ENCODE data around the gene CAPNS2. TPM values are rescaled to one million over a fixed set of nuclear protein-coding genes. Genes with fewer than 3 reads are reported as not detected.

The CAPNS2 gene
- total RNA-seq, 4 donors from 2014 or later = 0.90 to 2.1 TPM; not detected in 2

DNA sequence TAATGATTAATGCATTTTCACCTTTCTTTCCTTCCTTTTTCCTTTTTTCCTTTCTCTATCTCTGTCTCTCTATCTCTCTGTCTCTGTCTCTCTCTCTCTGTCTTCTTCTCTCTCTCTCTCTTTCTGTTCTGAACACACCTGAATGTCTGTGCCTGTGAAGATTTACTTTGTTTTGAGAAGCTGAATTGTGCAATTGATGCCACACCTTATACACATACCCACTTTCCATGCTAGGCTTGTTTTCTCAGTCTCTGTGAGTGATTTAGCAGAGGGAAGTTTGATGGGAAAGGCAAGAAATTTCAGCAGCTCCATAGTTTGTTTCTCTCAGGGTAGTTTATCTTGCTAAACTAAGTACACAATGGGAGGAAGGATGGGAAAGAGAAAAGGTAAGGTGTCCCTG, 9.3 kb upstream of the CAPNS2 start:
- Histone ChIP-seq H3K4me1 (no peaks in the 10 kb centered on the region), H3K4me3 (no peak overlapping the region), H3K27ac (no peak overlapping the region), H3K27me3 (no peaks in the 10 kb centered on the region), H3K9me3 (no peaks in the 10 kb centered on the region), H3K36me3 (no peaks in the 10 kb centered on the region)
- no peak for TF ChIP-seq POLR2A (IDR thresholded peaks at IDR 0.05)
- TF ChIP-seq, protein P1, sequence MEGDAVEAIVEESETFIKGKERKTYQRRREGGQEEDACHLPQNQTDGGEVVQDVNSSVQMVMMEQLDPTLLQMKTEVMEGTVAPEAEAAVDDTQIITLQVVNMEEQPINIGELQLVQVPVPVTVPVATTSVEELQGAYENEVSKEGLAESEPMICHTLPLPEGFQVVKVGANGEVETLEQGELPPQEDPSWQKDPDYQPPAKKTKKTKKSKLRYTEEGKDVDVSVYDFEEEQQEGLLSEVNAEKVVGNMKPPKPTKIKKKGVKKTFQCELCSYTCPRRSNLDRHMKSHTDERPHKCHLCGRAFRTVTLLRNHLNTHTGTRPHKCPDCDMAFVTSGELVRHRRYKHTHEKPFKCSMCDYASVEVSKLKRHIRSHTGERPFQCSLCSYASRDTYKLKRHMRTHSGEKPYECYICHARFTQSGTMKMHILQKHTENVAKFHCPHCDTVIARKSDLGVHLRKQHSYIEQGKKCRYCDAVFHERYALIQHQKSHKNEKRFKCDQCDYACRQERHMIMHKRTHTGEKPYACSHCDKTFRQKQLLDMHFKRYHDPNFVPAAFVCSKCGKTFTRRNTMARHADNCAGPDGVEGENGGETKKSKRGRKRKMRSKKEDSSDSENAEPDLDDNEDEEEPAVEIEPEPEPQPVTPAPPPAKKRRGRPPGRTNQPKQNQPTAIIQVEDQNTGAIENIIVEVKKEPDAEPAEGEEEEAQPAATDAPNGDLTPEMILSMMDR (IDR thresholded peaks at IDR 0.05) = no peak
- DNase-seq = no peak
- intact Hi-C loops (cut with DNase I; ENCODE audit: low total_unique reads) = no loop called here

DNA sequence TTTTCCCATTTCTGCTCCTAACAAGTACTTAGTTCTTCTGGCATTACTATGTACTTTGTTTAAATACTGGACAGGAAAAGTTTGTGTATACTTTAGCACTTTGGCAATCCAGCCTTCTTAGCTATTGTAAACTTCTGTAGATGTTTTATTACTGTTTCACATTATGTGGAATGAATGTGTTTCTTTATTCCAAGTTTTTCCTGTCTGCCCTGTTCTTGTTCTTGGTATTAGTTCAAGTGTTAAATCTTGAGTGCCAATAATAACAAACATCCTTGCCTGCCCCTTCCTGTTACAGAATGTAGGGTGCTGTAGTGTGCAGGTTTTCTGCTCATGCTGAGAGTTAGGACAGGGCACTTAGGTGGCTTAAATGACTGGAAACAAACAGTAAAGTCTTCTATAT, 7.3 kb upstream of the CAPNS2 start:
- H3K27ac ChIP-seq = no peak overlapping the region
- intact Hi-C loops (cut with DNase I; ENCODE audit: low total_unique reads) = no loop called here
- no peak for DNase-seq
- no peaks in the 10 kb centered on the region for H3K36me3 ChIP-seq
- TF ChIP-seq POLR2A (IDR thresholded peaks at IDR 0.05) = no peak
- TF ChIP-seq, protein P1 (IDR thresholded peaks at IDR 0.05) = no peak
- H3K9me3 ChIP-seq = no peaks in the 10 kb centered on the region
- no peaks in the 10 kb centered on the region for H3K4me1 ChIP-seq
- H3K27me3 ChIP-seq = no peaks in the 10 kb centered on the region
- no peak overlapping the region for H3K4me3 ChIP-seq

DNA sequence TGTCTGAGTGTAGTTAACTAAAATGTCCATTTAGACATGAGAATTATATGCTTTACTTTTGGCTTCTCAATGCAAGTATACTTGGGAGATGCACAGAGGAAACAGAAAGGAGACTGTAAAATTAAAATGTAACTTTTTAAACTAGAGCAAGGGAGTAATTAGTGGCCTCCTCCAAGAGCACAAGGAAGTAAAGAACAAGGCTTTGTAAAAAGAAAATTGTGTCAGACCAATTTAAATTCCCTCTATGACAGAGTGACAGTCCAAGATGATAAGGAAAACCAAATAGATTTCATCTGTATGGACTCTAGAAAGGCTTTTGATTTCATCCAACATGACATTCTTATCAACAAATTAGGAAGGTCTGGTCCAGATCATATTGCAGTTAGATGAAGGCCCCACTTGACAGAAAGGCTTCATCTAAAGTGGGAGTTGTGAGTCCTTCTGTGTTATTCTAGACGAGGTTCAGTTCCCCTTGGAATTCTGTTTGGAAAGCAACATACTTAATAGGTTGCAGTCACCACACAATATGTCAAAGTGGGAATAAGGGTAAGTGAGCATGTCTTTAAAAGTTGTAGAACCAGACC, 6.5 kb upstream of the CAPNS2 start:
- intact Hi-C loops (cut with DNase I; ENCODE audit: low total_unique reads) = no loop called here
- no peak for TF ChIP-seq POLR2A (IDR thresholded peaks at IDR 0.05)
- TF ChIP-seq, protein P1 (IDR thresholded peaks at IDR 0.05) = no peak
- no peaks in the 10 kb centered on the region for H3K27me3 ChIP-seq
- no peak overlapping the region for H3K4me3 ChIP-seq
- no peak overlapping the region for H3K27ac ChIP-seq
- no peaks in the 10 kb centered on the region for H3K4me1 ChIP-seq
- H3K36me3 ChIP-seq = no peaks in the 10 kb centered on the region
- no peaks in the 10 kb centered on the region for H3K9me3 ChIP-seq
- DNase-seq = no peak

- intact Hi-C loops (cut with DNase I; ENCODE audit: low total_unique reads) = no loop called here
- Histone ChIP-seq H3K4me1 (no peaks in the 10 kb centered on the region), H3K27me3 (no peaks in the 10 kb centered on the region), H3K4me3 (no peak overlapping the region), H3K36me3 (no peaks in the 10 kb centered on the region), H3K27ac (no peak overlapping the region), H3K9me3 (no peaks in the 10 kb centered on the region)
- TF ChIP-seq POLR2A (IDR thresholded peaks at IDR 0.05) = no peak
- TF ChIP-seq, protein P1 (IDR thresholded peaks at IDR 0.05) = no peak
- no peak for DNase-seq
Measured at GRCh38 chr16:55561319-55561848, 5.1 kb upstream of the CAPNS2 start.

DNA sequence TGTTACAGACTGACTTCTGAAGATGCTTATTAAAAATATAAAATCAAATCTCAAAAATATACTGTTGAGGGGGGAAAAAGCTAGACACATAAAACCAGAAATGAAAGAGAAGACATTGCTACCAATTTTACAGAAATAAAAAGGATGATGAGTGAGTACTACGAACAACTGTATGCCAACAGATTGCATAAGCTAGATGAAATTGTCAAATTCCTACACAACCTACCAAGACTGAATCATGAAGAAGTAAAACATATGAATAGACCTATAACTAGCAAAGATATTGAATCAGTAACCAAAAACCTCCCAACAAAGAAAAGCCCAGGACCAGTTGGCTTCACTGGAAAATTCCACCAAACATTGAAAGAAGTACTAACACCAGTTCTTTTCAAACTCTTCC, 3.5 kb upstream of the CAPNS2 start:
- no peaks in the 10 kb centered on the region for H3K9me3 ChIP-seq
- DNase-seq = no peak

More for the DNA sequence above, 3.5 kb upstream of the CAPNS2 start:
- TF ChIP-seq, protein P1 (IDR thresholded peaks at IDR 0.05) = no peak
- TF ChIP-seq POLR2A (IDR thresholded peaks at IDR 0.05) = no peak
- Histone ChIP-seq H3K36me3 (no peaks in the 10 kb centered on the region), H3K27me3 (no peaks in the 10 kb centered on the region), H3K27ac (no peak overlapping the region), H3K4me3 (no peak overlapping the region), H3K4me1 (no peaks in the 10 kb centered on the region)
- intact Hi-C loops (cut with DNase I; ENCODE audit: low total_unique reads) = no loop called here
